Measurements from ENCODE around the gene RFPL1. TPM values are rescaled to one million over a fixed set of nuclear protein-coding genes. Genes with fewer than 3 reads are reported as not detected.

The RFPL1 gene
- not detected in 2 replicates for total RNA-seq

DNA sequence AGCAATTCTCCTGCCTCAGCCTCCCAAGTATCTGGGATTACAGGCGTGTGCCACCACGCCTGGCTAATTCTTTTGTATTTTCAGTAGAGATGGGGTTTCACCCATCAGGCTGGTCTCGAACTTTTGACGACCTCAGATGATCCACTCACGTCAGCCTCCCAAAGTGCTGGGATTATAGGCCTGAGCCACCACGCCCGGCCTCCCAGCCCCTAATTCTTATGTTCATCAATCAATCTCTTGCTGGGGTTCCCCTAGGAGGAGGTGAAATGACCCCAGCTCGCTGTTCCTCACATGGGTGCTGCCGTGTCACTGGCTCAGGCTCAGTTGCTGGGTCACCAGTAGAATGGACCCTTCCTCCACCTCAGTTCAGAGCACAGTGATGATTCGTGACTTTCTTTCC lies at the start of gene RFPL1:
RFPL1 (plus strand) TSS at position 301 of the 400 bp plus-strand sequence.

DNA sequence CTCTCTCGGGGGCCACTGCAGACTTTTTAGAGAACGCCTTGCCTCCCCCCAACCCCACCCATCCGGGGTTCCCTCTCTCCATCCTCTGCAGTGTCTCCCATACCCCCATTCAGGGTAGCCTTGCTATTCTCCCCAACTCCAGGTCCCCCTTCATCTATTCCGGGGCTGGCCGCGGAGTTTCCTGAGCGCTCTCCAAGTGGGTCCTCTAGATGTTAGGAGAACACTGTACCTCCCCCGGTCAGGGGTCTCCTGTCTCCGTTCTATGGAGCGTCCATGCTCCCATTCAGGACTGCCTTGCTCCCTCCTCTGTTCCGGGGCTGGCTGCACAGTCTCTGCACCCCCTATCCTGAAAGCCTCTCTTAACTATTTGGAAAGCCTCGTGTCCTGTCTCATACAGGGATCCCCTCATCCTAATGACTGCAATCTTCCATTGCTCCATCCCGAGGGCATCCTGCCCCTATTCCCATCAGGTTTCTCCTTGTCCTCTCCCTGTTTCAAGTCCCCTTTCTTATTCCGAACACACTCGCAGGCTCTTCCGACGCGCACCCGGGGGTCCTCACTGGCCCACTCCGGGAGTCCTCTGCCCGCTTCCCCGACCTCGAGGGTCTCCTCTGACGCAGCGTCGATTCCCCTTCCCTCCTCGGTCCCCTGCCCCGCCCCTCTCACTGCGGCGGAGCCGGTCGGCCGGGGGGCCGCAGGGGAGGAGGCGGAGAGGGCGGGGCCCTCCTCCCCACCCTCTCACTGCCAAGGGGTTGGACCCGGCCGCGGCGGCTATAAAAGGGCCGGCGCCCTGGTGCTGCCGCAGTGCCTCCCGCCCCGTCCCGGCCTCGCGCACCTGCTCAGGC lies 41.3 kb downstream of the RFPL1 start, which contains the start of gene NEFH:
NEFH (plus strand) TSS at position 802 of the 845 bp plus-strand sequence. CDS start 45 bp downstream, outside the sequence.

Other genes starting within 250 kb of the RFPL1 start
- gene EMID1, start 232.7 kb upstream of the RFPL1 start, total RNA-seq: 0.09 TPM in 1 of 2 replicates, not detected in the other
- 13.0 and 13.2 TPM in 2 replicates for gene RHBDD3, start 170.6 kb upstream of the RFPL1 start, total RNA-seq
- gene EWSR1, start 170.3 kb upstream of the RFPL1 start, total RNA-seq: 91.2 and 141 TPM in 2 replicates
- gene GAS2L1, start 131.9 kb upstream of the RFPL1 start, total RNA-seq: 3.9 and 5.0 TPM in 2 replicates
- gene RASL10A, start 122.9 kb upstream of the RFPL1 start, total RNA-seq: not detected in 2 replicates
- gene AP1B1, start 50.0 kb upstream of the RFPL1 start, total RNA-seq: 37.5 and 48.2 TPM in 2 replicates
- gene NEFH, start 41.6 kb downstream of the RFPL1 start, total RNA-seq: under 0.01 and 0.32 TPM in 2 replicates
- 31.7 and 70.8 TPM in 2 replicates for gene THOC5, start 115.2 kb downstream of the RFPL1 start, total RNA-seq
- 38.4 and 53.9 TPM in 2 replicates for gene NIPSNAP1, start 142.5 kb downstream of the RFPL1 start, total RNA-seq
- gene NF2, start 165.1 kb downstream of the RFPL1 start, total RNA-seq: 45.0 and 57.5 TPM in 2 replicates

All from bronchial smooth muscle cell (primary cell).